H7 (cell line): ENCODE data around the gene PPP2R5C. TPM values are rescaled to one million over a fixed set of nuclear protein-coding genes. Genes with fewer than 3 reads are reported as not detected.

ENCODE experiments used
- DNase-seq: peaks from one replicate; pipeline ENCODE4 v3.0.0; 2012
- H3K27me3 ChIP-seq: 2 replicates; pipeline ENCODE4 v1.6.0; 2011; ENCODE audit warnings: mild to moderate bottlenecking, low read length; ENCODE audit not compliant: control insufficient read depth, insufficient read depth
- H3K36me3 ChIP-seq: replicated peaks from 2 replicates; pipeline ENCODE4 v1.5.1; 2011; ENCODE audit warnings: low read length; ENCODE audit not compliant: control insufficient read depth, insufficient read depth
- H3K4me3 ChIP-seq: 2 replicates; pipeline ENCODE4 v1.5.1; 2011; ENCODE audit warnings: low read depth, mild to moderate bottlenecking, control low read depth, low read length, moderate library complexity; ENCODE audit not compliant: insufficient read depth
- total RNA-seq: library from RNA; depleted of rRNA; stranded (reverse); fragments of >200 nt; shearing (Covaris generic); gene quantifications from 2 replicates; pipeline ENCODE4 v1.2.3, GENCODE V29; 2014

Gene PPP2R5C
- total RNA-seq, 1 experiment from 2014 or later, result 46.7 TPM

GRCh38 chr14:101882141-101882935 is 120.8 kb downstream of the PPP2R5C start:
- H3K27me3 ChIP-seq, result no peaks in the 10 kb centered on the region
- H3K36me3 ChIP-seq, result peaks cover 1% of the 10 kb centered on the region
- no peak for DNase-seq
- no peak overlapping the region for H3K4me3 ChIP-seq

- peaks cover 1% of the 10 kb centered on the region for H3K36me3 ChIP-seq
- no peak for DNase-seq
- H3K4me3 ChIP-seq, result no peak overlapping the region
- H3K27me3 ChIP-seq, result no peaks in the 10 kb centered on the region
Measured at GRCh38 chr14:101884089-101884933, 122.8 kb downstream of the PPP2R5C start.

- no peaks in the 10 kb centered on the region for H3K27me3 ChIP-seq
- peaks cover 1% of the 10 kb centered on the region for H3K36me3 ChIP-seq
- H3K4me3 ChIP-seq, result no peak overlapping the region
- no peak for DNase-seq
Measured at GRCh38 chr14:101884934-101885576, 123.5 kb downstream of the PPP2R5C start.

DNA sequence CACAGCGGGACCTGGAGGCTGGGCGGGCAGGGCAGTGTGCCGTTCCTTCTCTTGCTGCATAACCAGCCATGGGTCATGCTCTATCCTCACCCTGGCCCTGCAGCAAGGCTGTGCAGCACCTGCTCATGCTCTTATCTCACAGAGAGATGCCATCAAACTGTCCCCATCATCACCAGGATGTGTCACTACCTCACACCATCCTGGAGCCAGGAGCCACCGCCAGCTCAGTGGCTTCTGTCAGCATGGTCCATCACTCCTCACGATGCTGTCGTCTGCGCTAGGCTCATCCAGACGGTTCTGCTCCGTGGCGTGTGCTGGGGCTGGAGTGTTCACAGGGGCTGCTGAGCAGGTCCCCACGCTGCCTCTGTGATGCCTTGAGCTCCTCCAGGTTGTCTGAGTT is 125.7 kb downstream of the PPP2R5C start:
- DNase-seq, result no peak
- Histone ChIP-seq H3K27me3 (no peaks in the 10 kb centered on the region), H3K36me3 (peaks cover 1% of the 10 kb centered on the region), H3K4me3 (no peak overlapping the region)

GRCh38 chr14:101888182-101888581 is 126.7 kb downstream of the PPP2R5C start:
- Histone ChIP-seq H3K4me3 (no peak overlapping the region), H3K27me3 (no peaks in the 10 kb centered on the region), H3K36me3 (peaks cover 1% of the 10 kb centered on the region)
- no peak for DNase-seq

- Histone ChIP-seq H3K27me3 (no peaks in the 10 kb centered on the region), H3K4me3 (no peak overlapping the region), H3K36me3 (peaks cover 2% of the 10 kb centered on the region)
- DNase-seq, result no peak
Measured at GRCh38 chr14:101889366-101889765, 127.9 kb downstream of the PPP2R5C start.

GRCh38 chr14:101889898-101890297 is 128.4 kb downstream of the PPP2R5C start:
- DNase-seq, result no peak
- H3K27me3 ChIP-seq, result no peaks in the 10 kb centered on the region
- H3K4me3 ChIP-seq, result no peak overlapping the region
- peaks cover 4% of the 10 kb centered on the region for H3K36me3 ChIP-seq

DNA sequence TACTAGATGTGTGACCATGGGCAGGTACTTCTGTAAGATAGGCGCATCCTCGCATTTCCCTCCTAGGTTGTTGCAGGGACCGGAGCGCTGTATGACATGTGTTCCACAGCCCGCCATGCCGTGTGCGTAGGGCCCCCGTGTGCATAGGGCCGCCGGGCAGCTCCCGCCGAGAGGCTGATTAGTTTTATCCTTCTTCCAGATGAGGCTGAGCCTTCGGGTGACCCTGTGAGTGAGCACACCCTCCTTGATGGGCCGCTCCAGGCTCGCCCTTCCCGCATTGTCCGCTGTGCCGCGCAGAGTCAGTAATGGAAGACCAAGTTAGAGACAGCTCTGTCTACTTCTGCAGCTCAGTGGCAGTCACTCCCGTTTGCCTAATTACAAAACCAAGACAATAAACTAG is 130.0 kb downstream of the PPP2R5C start:
- no peak for DNase-seq
- Histone ChIP-seq H3K36me3 (peaks cover 5% of the 10 kb centered on the region), H3K27me3 (no peaks in the 10 kb centered on the region)

DNA sequence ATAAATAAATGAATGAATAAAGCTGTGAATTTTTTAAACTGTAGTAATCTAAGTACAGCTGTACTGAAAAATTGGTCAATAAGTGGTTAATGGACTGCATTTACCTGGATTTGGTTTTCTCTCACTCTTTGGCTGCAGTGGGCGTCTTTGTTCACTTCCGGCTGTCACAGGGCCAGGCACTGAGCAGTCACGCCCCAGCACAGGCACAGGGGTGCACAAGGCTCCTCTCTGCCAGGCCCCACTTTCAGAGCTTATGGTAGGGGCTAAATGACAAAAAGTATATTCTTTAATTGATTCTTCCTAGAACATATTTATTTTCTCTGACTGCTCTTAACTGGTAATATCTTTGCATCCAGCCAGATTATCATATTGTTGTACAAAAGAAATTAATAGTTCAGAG is 132.2 kb downstream of the PPP2R5C start:
- H3K36me3 ChIP-seq, result peaks cover 7% of the 10 kb centered on the region
- no peak for DNase-seq
- H3K27me3 ChIP-seq, result no peaks in the 10 kb centered on the region
- no peak overlapping the region for H3K4me3 ChIP-seq

More for the DNA sequence above, 130.0 kb downstream of the PPP2R5C start:
- no peak overlapping the region for H3K4me3 ChIP-seq

DNA sequence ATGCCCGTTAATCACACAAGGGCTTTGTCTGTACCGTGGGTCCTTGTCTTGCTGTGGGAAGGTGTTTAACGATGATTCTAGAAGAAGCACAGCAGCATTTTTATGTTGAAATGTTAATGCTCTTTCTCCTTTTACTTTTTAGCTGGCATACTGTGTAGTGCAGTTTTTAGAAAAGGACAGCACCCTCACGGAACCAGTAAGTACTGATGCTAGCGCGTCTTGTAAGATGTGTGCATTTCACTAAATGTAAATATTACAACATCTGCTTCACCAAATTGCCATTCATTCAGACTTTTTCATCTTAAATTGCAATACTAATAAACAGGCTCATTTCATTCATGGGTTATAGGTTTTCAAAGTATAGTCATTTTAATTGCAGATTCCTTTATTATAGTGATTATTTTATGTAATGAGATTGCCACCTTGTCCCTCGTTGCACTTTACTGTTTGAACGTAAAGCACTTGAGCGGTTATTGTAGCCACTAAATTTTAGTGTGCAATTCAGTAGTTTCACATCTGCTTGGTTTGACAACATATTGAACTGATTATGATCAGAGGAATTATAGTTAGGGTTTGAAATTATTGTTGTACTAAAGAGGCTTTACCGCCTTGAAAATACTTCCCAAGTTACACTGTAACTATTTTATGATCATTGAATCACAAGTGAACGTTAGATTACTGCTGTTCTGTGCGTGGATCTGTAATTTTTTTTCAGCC is 133.0 kb downstream of the PPP2R5C start:
- no peak for DNase-seq
- no peaks in the 10 kb centered on the region for H3K27me3 ChIP-seq
- peaks cover 7% of the 10 kb centered on the region for H3K36me3 ChIP-seq
- H3K4me3 ChIP-seq, result no peak overlapping the region

DNA sequence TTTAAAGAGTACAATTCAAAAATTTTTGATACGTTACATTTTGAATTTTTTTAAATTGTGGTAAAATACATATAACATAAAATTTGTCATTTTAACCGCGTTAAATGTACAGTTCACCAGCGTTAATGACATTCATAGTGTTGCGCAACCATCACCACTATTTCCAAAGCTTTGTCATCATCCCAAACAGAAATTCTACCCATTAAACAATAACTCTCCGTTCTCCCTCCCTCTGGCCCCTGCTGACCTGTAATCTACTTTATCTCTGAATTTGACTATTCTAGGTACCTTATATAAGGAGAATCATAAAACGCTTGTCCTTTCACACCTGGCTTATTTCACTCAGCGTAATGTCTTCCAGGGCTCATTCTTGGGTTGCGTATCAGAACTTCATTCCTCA is 133.7 kb downstream of the PPP2R5C start:
- H3K4me3 ChIP-seq, result no peak overlapping the region
- DNase-seq, result no peak
- no peaks in the 10 kb centered on the region for H3K27me3 ChIP-seq
- H3K36me3 ChIP-seq, result peaks cover 7% of the 10 kb centered on the region

- DNase-seq, result no peak
- no peaks in the 10 kb centered on the region for H3K27me3 ChIP-seq
- peaks cover 12% of the 10 kb centered on the region for H3K36me3 ChIP-seq
- no peak overlapping the region for H3K4me3 ChIP-seq
Measured at GRCh38 chr14:101897326-101897725, 135.8 kb downstream of the PPP2R5C start.

DNA sequence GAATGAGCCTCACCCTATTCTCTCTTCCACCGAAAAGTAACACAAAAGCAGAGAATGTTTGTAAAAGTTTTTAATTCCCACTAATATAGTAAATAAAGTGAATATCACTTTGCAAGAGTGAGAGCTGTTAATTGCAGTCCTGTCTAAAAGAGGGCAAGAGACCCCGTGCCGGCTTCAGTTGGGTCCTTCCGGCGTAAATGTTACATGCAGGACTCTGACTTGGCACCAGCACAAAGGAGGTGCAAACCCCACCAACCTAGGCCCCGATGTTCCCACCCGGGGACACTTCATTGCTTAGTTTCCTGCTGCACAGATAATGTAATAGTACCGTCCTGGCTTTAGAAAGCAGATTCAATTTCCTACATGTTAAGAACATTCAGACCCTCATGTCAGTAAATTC is 136.9 kb downstream of the PPP2R5C start:
- Histone ChIP-seq H3K27me3 (no peaks in the 10 kb centered on the region), H3K4me3 (no peak overlapping the region), H3K36me3 (peaks cover 14% of the 10 kb centered on the region)
- no peak for DNase-seq

DNA sequence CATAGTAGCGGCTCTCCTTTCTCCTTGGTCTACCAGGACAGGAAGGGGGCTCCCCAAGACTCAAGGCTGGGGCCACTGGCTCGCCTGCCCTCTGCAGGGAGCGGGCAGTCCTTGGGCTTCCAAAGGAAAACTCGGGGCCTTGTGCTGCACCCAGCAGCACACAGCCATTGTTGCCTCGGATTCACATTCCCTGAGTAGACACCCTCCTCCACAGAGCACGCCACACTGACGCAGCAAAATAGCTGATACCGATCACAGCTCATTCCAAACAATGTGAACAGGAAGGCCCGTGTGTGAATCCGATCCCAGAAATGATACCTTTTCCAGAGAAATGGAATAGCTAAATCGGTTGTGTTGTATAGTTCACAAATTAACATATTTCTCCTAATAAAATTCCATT is 137.8 kb downstream of the PPP2R5C start:
- DNase-seq, result no peak
- no peak overlapping the region for H3K4me3 ChIP-seq
- peaks cover 13% of the 10 kb centered on the region for H3K36me3 ChIP-seq
- no peaks in the 10 kb centered on the region for H3K27me3 ChIP-seq
